K562 (cell line): ENCODE data around the gene STRN3.

Experiments used
- CTCF ChIP-seq, 3 experiments: IDR thresholded peaks in 2 of 3; conservative IDR thresholded peaks in 1 of 3; 2 replicates each; pipeline ENCODE4 v1.5.1; 2011 to 2012; ENCODE audit warnings: low read length in 3 of 3, mild to moderate bottlenecking in 3 of 3, control low read depth in 2 of 3, improper control_type of control experiment in 1 of 3, inconsistent platforms in 1 of 3, low read depth in 1 of 3, mixed read lengths in 1 of 3, moderate library complexity in 1 of 3; ENCODE audit not compliant: insufficient read depth in 2 of 3
- E2F4 ChIP-seq: sonication (generic); formaldehyde crosslinking; IDR thresholded peaks from 2 replicates; pipeline ENCODE4 v1.8.0; 2022; ENCODE audit warnings: mild to moderate bottlenecking, low read depth, missing genetic modification reagents
- E2F8 ChIP-seq: fragments of 450-650 bp; IDR thresholded peaks from 2 replicates; pipeline ENCODE4 v1.7.1; 2018; ENCODE audit warnings: mild to moderate bottlenecking, low read depth; ENCODE audit not compliant: partially characterized antibody
- ELK1 ChIP-seq: sonication (generic); formaldehyde crosslinking; IDR thresholded peaks from 2 replicates; pipeline ENCODE4 v1.8.1; 2022; ENCODE audit warnings: missing genetic modification reagents
- ESRRA ChIP-seq: fragments of 450-650 bp; IDR thresholded peaks from 2 replicates; pipeline ENCODE4 v1.6.1; 2014; ENCODE audit warnings: low read depth, mild to moderate bottlenecking, moderate library complexity, borderline replicate concordance
- GABPA ChIP-seq: fragments of 200-800 bp; sonication (Bioruptor generic); conservative IDR thresholded peaks from 2 replicates; pipeline ENCODE4 v1.6.1; 2016; ENCODE audit warnings: low read depth, missing genetic modification characterization, missing compliant biosample characterization
- HDAC1 ChIP-seq, 2 experiments: fragments of 450-650 bp; IDR thresholded peaks; 2 replicates each; pipeline ENCODE4 v1.6.1; 2016 to 2017; ENCODE audit warnings: inconsistent platforms in 1 of 2, mild to moderate bottlenecking in 1 of 2, moderate library complexity in 1 of 2
- KDM1A ChIP-seq, 2 experiments: fragments of 450-650 bp; IDR thresholded peaks; 2 replicates each; pipeline ENCODE4 v1.6.1; 2016; ENCODE audit warnings: mild to moderate bottlenecking in 2 of 2
- PATZ1 ChIP-seq: fragments of 250-450 bp; sonication (Bioruptor Pico); IDR thresholded peaks from 2 replicates; pipeline ENCODE4 v1.5.0; 2020; ENCODE audit warnings: mild to moderate bottlenecking, borderline replicate concordance
- RBFOX2 ChIP-seq: fragments of 200-400 bp; formaldehyde crosslinking; IDR thresholded peaks from 2 replicates; pipeline ENCODE4 v1.6.1; 2017; ENCODE audit warnings: low read depth, mild to moderate bottlenecking, low read length, moderate library complexity
- SMAD1 ChIP-seq: fragments of 150-350 bp; IDR thresholded peaks from 2 replicates; pipeline ENCODE4 v1.6.1; 2014; ENCODE audit warnings: low read length, low read depth; ENCODE audit not compliant: partially characterized antibody
- TBL1XR1 ChIP-seq, 2 experiments: IDR thresholded peaks; 2 replicates each; pipeline ENCODE4 v1.6.1; 2012; ENCODE audit warnings: improper control_type of control experiment in 2 of 2, low read length in 2 of 2, mild to moderate bottlenecking in 1 of 2
- ZNF263 ChIP-seq: sonication (generic); formaldehyde crosslinking; IDR thresholded peaks from 2 replicates; pipeline ENCODE4 v1.8.0; 2022; ENCODE audit warnings: mild to moderate bottlenecking, missing genetic modification reagents, borderline replicate concordance
- ZNF75A ChIP-seq: fragments of 450-650 bp; formaldehyde crosslinking; IDR thresholded peaks from 2 replicates; pipeline ENCODE4 v1.4.0; 2020; ENCODE audit warnings: mild to moderate bottlenecking

- TF ChIP-seq ESRRA = no peak
- TF ChIP-seq HDAC1 (IDR thresholded peaks at IDR 0.05) = no peak
- TF ChIP-seq CTCF (IDR thresholded peaks at IDR 0.05 in 2 of 3, conservative IDR thresholded peaks at IDR 0.05 in 1 of 3; ENCODE audit: insufficient read depth in 2 of 3, low read depth in 1 of 3, low read length in 3 of 3) = no peak
- TF ChIP-seq PATZ1 = no peak
- no peak for TF ChIP-seq ZNF75A (CRISPR knock-in tag)
- no peak for TF ChIP-seq E2F8
- TF ChIP-seq E2F4 (CRISPR knock-in tag) = no peak
- no peak for TF ChIP-seq ZNF263 (CRISPR knock-in tag)
- TF ChIP-seq KDM1A (IDR thresholded peaks at IDR 0.05) = no peak
- no peak for TF ChIP-seq RBFOX2
- no peak for TF ChIP-seq SMAD1
- TF ChIP-seq ELK1 (CRISPR knock-in tag) = no peak
- TF ChIP-seq GABPA (tag) = no peak
- no peak for TF ChIP-seq TBL1XR1 (IDR thresholded peaks at IDR 0.05; ENCODE audit: low read length in 2 of 2)
Measured at GRCh38 chr14:30893819-30894218, 132.4 kb downstream of the STRN3 start.
